ENCODE results near the gene AGRP. TPM values are rescaled to one million over a fixed set of nuclear protein-coding genes. Genes with fewer than 3 reads are reported as not detected.

The AGRP gene
- total RNA-seq, 1 donor from 2014 or later: not detected

DNA sequence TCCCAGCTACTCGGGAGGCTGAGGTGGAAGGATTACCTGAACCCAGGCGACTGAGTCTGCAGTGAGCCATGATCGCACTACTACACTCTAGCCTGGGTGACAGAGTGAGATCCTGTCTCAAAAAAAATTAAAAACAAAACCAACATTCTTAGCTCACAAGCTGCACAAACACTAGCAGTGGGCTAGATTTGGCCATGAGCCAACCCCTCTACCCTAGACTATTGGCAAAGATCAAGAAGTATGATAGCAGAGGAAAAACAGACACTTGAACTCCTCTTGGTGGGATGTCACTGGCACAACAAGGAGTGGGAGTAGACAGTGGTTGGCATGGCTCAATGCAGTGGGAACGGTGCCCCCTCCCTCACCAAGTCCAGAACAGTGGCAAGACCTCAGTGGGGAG lies 25.7 kb upstream of the AGRP start:
- H3K27ac ChIP-seq (replicated peaks): no peak overlapping the region
- intact Hi-C loops (cut with micrococcal nuclease): no loop called here
- H3K9me3 ChIP-seq (replicated peaks): no peaks in the 10 kb centered on the region
- H3K4me1 ChIP-seq: peaks cover 17% of the 10 kb centered on the region
- no peaks in the 10 kb centered on the region for H3K36me3 ChIP-seq
- TF ChIP-seq, protein P1, sequence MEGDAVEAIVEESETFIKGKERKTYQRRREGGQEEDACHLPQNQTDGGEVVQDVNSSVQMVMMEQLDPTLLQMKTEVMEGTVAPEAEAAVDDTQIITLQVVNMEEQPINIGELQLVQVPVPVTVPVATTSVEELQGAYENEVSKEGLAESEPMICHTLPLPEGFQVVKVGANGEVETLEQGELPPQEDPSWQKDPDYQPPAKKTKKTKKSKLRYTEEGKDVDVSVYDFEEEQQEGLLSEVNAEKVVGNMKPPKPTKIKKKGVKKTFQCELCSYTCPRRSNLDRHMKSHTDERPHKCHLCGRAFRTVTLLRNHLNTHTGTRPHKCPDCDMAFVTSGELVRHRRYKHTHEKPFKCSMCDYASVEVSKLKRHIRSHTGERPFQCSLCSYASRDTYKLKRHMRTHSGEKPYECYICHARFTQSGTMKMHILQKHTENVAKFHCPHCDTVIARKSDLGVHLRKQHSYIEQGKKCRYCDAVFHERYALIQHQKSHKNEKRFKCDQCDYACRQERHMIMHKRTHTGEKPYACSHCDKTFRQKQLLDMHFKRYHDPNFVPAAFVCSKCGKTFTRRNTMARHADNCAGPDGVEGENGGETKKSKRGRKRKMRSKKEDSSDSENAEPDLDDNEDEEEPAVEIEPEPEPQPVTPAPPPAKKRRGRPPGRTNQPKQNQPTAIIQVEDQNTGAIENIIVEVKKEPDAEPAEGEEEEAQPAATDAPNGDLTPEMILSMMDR (IDR thresholded peaks at IDR 0.05; ENCODE audit: borderline replicate concordance): no peak
- H3K27me3 ChIP-seq (ENCODE audit: low read depth): no peaks in the 10 kb centered on the region
- no peak for DNase-seq
- H3K4me3 ChIP-seq: no peak overlapping the region

DNA sequence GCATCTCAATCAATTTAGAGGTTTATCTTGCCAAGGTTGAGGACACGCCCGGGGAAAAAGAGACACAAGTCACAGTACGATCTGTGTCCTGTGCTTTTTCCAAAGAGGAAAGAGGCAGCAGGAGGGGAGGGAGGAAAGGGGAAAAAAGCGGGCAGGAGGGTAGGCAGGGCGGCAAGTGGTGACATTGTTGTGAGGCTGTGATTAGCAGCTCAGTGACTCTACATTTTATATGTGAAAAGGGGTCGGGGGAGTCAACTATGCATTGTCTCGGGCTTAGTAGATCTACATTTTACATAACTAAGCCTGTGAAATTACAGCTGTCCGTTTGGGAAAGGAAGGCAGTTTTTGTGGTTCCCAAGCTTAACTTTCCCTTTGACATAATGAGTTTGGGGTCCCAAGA lies 23.1 kb upstream of the AGRP start:
- TF ChIP-seq, protein P1 (IDR thresholded peaks at IDR 0.05; ENCODE audit: borderline replicate concordance): no peak
- H3K27ac ChIP-seq (replicated peaks): peak overlapping the region; percentile 76
- H3K27me3 ChIP-seq (ENCODE audit: low read depth): no peaks in the 10 kb centered on the region
- peaks cover 21% of the 10 kb centered on the region for H3K4me1 ChIP-seq
- no peaks in the 10 kb centered on the region for H3K36me3 ChIP-seq
- intact Hi-C loops (cut with micrococcal nuclease): no loop called here
- H3K9me3 ChIP-seq (replicated peaks): no peaks in the 10 kb centered on the region
- DNase-seq: no peak
- H3K4me3 ChIP-seq: no peak overlapping the region

DNA sequence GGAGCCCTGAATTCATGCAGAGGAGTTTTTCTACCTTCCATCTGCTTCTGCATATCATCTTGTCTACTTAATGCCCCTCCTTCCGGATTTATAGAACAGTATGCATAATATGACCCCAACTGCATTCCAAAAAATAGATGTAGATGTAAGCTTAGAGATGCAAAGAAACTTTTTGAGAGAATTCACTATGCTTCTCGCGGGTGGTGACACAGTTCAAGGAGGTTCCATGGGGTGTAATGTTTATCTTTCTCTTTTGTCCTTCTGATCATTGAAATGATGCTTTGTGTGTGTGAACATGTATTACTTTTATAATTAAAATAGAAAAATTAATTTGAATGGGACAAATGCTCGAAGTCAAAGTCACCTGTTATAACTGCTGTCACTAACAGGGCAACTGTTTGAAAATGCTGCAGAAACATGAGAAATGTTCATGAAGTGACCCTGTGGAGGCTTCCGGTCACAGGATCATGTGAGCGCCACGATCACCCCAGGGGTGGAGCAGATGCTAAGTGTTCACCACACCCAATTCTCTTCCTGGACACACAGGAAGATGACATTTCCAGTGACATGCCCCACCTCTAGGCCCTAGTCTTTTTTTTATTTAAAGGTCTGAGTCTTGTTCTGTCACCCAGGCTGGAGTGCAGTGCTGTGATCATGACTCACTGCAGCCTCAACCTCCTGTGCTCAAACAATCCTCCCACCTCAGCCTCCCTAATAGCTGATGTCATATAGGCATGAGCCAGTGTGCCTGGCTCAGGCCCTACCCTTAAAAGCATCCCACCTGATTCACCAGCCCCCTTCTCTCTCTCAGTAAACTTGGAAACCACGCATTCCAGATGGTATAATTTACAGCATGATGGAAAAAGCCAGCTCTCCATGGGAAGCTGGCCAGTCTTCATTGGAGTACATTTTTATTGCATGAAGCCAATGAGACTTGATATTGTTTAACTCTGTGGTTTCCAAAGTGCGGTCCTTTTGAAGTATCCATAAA lies 21.0 kb upstream of the AGRP start:
- Histone ChIP-seq H3K27ac (replicated peaks) (peak overlapping the region; percentile 76), H3K27me3 (ENCODE audit: low read depth) (no peaks in the 10 kb centered on the region), H3K4me1 (peaks cover 26% of the 10 kb centered on the region), H3K4me3 (no peak overlapping the region), H3K9me3 (replicated peaks) (no peaks in the 10 kb centered on the region), H3K36me3 (no peaks in the 10 kb centered on the region)
- intact Hi-C loops (cut with micrococcal nuclease): no loop called here
- peak; percentile 54 for DNase-seq
- TF ChIP-seq, protein P1 (IDR thresholded peaks at IDR 0.05; ENCODE audit: borderline replicate concordance): no peak

DNA sequence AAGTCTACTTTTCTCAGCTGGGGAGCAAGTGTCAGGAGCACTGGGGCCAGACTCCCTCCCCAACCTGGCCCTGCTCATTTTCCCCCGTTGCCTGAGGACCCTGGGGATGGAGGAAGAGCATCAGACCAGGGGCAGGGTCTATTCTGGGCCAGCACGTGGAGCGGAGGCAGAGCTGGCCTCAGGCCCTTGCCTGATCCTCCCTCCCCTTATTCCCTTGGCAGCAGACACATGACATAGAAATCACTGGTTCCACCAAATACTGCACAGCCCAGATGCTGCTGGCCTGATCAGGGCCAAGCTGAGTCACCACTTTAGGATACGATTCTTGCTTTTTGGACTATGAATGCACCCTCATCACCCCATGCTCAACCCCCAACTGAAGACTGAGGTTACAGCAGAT lies 15.8 kb upstream of the AGRP start:
- peak; percentile 33 for DNase-seq
- intact Hi-C loops (cut with micrococcal nuclease): no loop called here
- TF ChIP-seq, protein P1 (IDR thresholded peaks at IDR 0.05; ENCODE audit: borderline replicate concordance): no peak
- Histone ChIP-seq H3K4me1 (peaks cover 16% of the 10 kb centered on the region), H3K36me3 (no peaks in the 10 kb centered on the region), H3K4me3 (no peak overlapping the region), H3K27me3 (ENCODE audit: low read depth) (no peaks in the 10 kb centered on the region), H3K9me3 (replicated peaks) (no peaks in the 10 kb centered on the region), H3K27ac (replicated peaks) (peak overlapping the region; percentile 27)

DNA sequence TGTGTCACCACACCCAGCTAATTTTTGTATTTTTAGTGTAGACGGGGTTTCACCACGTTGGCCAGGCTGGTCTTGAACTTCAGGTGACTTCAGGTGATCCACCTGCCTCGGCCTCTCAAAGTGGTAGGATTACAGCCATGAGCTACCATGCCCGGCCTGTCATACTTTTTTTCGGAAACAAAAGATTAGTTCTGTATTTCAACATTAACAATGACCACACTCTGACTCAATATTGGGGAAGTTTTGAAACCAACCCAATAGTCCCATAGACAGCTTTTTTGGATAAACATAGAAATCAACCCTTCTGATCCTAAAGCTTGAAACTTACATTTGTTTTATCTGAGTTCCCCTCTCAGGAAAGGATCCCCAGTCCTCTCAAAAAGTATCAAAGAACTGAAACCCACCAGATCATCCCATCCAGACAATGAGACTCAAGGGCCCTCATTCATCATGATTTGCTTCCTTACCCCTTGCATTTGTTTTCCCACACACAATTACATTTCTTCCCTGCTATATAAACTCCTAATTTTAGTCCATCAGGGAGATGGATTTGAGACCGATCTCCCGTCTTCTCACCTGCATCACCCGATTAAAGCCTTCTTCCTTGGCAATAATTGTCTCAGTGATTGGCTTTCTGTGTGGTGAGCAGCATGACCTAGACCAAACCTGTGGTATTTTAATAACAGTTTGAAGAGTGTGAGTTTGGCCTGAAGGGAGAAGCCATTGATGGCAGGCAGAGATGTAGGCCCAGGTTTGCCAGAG lies 7.2 kb upstream of the AGRP start:
- no peaks in the 10 kb centered on the region for H3K9me3 ChIP-seq (replicated peaks)
- peak overlapping the region; percentile 66 for H3K27ac ChIP-seq (replicated peaks)
- intact Hi-C loops (cut with micrococcal nuclease): no loop called here
- H3K36me3 ChIP-seq: no peaks in the 10 kb centered on the region
- no peak overlapping the region for H3K4me3 ChIP-seq
- peaks cover 44% of the 10 kb centered on the region for H3K4me1 ChIP-seq
- TF ChIP-seq, protein P1 (IDR thresholded peaks at IDR 0.05; ENCODE audit: borderline replicate concordance): no peak
- H3K27me3 ChIP-seq (ENCODE audit: low read depth): no peaks in the 10 kb centered on the region
- no peak for DNase-seq

All from left ventricle myocardium inferior (tissue), 1 donor.